Measurements from ENCODE around the gene AGT.

DNA sequence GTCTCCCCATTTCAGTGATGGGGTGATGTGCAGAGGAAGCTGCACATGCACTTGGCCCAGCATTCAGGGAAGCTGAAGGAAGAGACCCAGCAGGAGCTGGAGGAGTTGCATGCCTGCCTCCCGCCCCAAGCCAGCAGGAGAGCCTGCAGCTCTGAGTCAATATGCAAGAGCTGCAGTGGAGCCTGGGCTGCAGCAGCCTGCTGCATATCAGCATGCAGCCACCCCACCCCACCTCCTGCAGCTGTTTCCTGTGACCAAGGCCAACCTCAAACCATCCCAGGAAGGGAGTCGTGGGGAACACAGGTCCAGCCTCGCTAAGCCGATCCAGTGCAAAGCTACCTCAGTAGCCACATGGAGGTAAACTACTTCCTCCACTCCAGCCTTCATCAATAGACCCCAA is 18.9 kb downstream of the AGT start:
- TF ChIP-seq, protein P1, sequence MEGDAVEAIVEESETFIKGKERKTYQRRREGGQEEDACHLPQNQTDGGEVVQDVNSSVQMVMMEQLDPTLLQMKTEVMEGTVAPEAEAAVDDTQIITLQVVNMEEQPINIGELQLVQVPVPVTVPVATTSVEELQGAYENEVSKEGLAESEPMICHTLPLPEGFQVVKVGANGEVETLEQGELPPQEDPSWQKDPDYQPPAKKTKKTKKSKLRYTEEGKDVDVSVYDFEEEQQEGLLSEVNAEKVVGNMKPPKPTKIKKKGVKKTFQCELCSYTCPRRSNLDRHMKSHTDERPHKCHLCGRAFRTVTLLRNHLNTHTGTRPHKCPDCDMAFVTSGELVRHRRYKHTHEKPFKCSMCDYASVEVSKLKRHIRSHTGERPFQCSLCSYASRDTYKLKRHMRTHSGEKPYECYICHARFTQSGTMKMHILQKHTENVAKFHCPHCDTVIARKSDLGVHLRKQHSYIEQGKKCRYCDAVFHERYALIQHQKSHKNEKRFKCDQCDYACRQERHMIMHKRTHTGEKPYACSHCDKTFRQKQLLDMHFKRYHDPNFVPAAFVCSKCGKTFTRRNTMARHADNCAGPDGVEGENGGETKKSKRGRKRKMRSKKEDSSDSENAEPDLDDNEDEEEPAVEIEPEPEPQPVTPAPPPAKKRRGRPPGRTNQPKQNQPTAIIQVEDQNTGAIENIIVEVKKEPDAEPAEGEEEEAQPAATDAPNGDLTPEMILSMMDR (IDR thresholded peaks at IDR 0.05; ENCODE audit: insufficient read depth, low read length, poor library complexity, severe bottlenecking), result no peak
- no peak for TF ChIP-seq EZH2phosphoT487 (conservative IDR thresholded peaks at IDR 0.05; ENCODE audit: low read length)

Data from SU-DHL-6 (cell line).